HepG2 (cell line): ENCODE data around the gene SCMH1. TPM values are rescaled to one million over a fixed set of nuclear protein-coding genes. Genes with fewer than 3 reads are reported as not detected.

ENCODE experiments used
- BCLAF1 ChIP-seq: fragments of 450-650 bp; IDR thresholded peaks from 2 replicates; pipeline ENCODE4 v1.6.1; 2017; ENCODE audit warnings: mild to moderate bottlenecking
- CCAR2 ChIP-seq: fragments of 200-400 bp; formaldehyde crosslinking; optimal IDR thresholded peaks from 2 replicates; pipeline ENCODE3; 2018; ENCODE audit warnings: low read depth, mild to moderate bottlenecking, low read length, moderate library complexity
- CREB1 ChIP-seq, 2 experiments: fragments of 450-650 bp in 1 of 2; IDR thresholded peaks; 2 replicates each; pipeline ENCODE4 v1.6.1; 2016 to 2017; ENCODE audit warnings: control low read depth in 1 of 2, mild to moderate bottlenecking in 1 of 2, missing compliant biosample characterization in 1 of 2, missing genetic modification characterization in 1 of 2
- CTCF ChIP-seq: sonication (generic); formaldehyde crosslinking; IDR thresholded peaks from 2 replicates; pipeline ENCODE4 v1.5.0; 2020; ENCODE audit warnings: mild to moderate bottlenecking, missing genetic modification reagents, moderate library complexity
- ELK4 ChIP-seq: sonication (generic); formaldehyde crosslinking; IDR thresholded peaks from 2 replicates; pipeline ENCODE4 v1.9.0; 2021; ENCODE audit warnings: missing genetic modification reagents, borderline replicate concordance
- FOXA3 ChIP-seq: IDR thresholded peaks from 2 replicates; pipeline ENCODE4 v1.6.1; 2016; ENCODE audit warnings: missing genetic modification reagents, missing compliant biosample characterization
- MED1 ChIP-seq: sonication (generic); formaldehyde crosslinking; IDR thresholded peaks from 2 replicates; pipeline ENCODE4 v1.4.0; 2020; ENCODE audit warnings: missing genetic modification reagents
- MXD4 ChIP-seq: IDR thresholded peaks from 2 replicates; pipeline ENCODE4 v1.6.1; 2016; ENCODE audit warnings: mild to moderate bottlenecking, missing biosample characterization, missing genetic modification reagents
- NCOA5 ChIP-seq: sonication (generic); formaldehyde crosslinking; IDR thresholded peaks from 2 replicates; pipeline ENCODE4 v1.4.0; 2020; ENCODE audit warnings: missing genetic modification reagents
- NFIB ChIP-seq: sonication (generic); formaldehyde crosslinking; IDR thresholded peaks from 2 replicates; pipeline ENCODE4 v1.9.0; 2021; ENCODE audit warnings: missing genetic modification reagents, mild to moderate bottlenecking, borderline replicate concordance
- NKX3-1 ChIP-seq: sonication (generic); formaldehyde crosslinking; IDR thresholded peaks from 2 replicates; pipeline ENCODE4 v1.5.0; 2020; ENCODE audit warnings: missing genetic modification reagents
- SALL1 ChIP-seq: sonication (generic); formaldehyde crosslinking; IDR thresholded peaks from 2 replicates; pipeline ENCODE4 v1.8.0; 2022; ENCODE audit warnings: mild to moderate bottlenecking, missing genetic modification reagents
- USF2 ChIP-seq, 2 experiments: sonication (generic) in 1 of 2; formaldehyde crosslinking in 1 of 2; IDR thresholded peaks; 2 replicates each; pipeline versions ENCODE4 v1.5.1 to v1.6.1; 2011 to 2020; ENCODE audit warnings: borderline replicate concordance in 1 of 2, low read depth in 1 of 2, low read length in 1 of 2, mild to moderate bottlenecking in 1 of 2, missing genetic modification reagents in 1 of 2, moderate library complexity in 1 of 2
- ZFX ChIP-seq: sonication (generic); formaldehyde crosslinking; IDR thresholded peaks from 2 replicates; pipeline ENCODE4 v1.4.0; 2020; ENCODE audit warnings: mild to moderate bottlenecking, low read depth, missing genetic modification reagents, moderate library complexity
- ZNF263 ChIP-seq: sonication (generic); formaldehyde crosslinking; IDR thresholded peaks from 2 replicates; pipeline ENCODE4 v1.4.0; 2020; ENCODE audit warnings: missing genetic modification reagents
- ZNF326 ChIP-seq: sonication (generic); formaldehyde crosslinking; IDR thresholded peaks from 2 replicates; pipeline ENCODE4 v1.4.0; 2020; ENCODE audit warnings: missing genetic modification reagents, borderline replicate concordance
- ZNF432 ChIP-seq: sonication (generic); formaldehyde crosslinking; IDR thresholded peaks from 2 replicates; pipeline ENCODE4 v1.5.0; 2020; ENCODE audit warnings: missing genetic modification reagents, mild to moderate bottlenecking, borderline replicate concordance
- ZNF496 ChIP-seq: sonication (generic); formaldehyde crosslinking; IDR thresholded peaks from 2 replicates; pipeline ENCODE4 v1.8.1; 2023; ENCODE audit warnings: mild to moderate bottlenecking, moderate library complexity, missing genetic modification reagents; ENCODE audit not compliant: insufficient replicate concordance
- polyA plus RNA-seq, 8 experiments: library from polyadenylated mRNA; depleted of rRNA in 3 of 8; stranded (reverse) in 7 of 8; unstranded in 1 of 8; fragments of >200 nt; fragmentation: Illumina TruSeq in 4 of 8; extraction: Trizol in 4 of 8; gene quantifications; 2 replicates each; pipeline versions ENCODE4 v1.2.1 to v1.2.3, GENCODE V29; 2011 to 2016; ENCODE audit warnings: low read depth in 4 of 8, missing spikeins in 1 of 8, mixed read lengths in 1 of 8; ENCODE audit not compliant: insufficient read depth in 1 of 8
- total RNA-seq, 5 experiments: library from RNA; depleted of rRNA; stranded (reverse); fragments of >200 nt; fragmentation: Illumina TruSeq; extraction: Trizol; gene quantifications; 2 replicates each; pipeline ENCODE4 v1.2.3, GENCODE V29; 2016; ENCODE audit warnings: low read depth in 1 of 5
- TF ChIP-seq, protein P1 (sequence below): sonication (generic); formaldehyde crosslinking; conservative IDR thresholded peaks from 2 replicates; pipeline ENCODE4 v1.8.0; 2022; ENCODE audit warnings: low read depth, missing genetic modification reagents

SCMH1 gene
- total and polyA plus RNA-seq, 2 of the 13 experiments (the other 11 are each of a cell fraction or from before 2014, with no cell fraction given), result 41.8 to 52.6 TPM

- TF ChIP-seq FOXA3 (CRISPR knock-in tag) (no peak; the same call in 1 of the 2 replicates), MXD4 (CRISPR knock-in tag) (no peak; the same call in 1 of the 2 replicates), NCOA5 (no peak), NFIB (CRISPR knock-in tag) (no peak), CREB1 (IDR thresholded peaks at IDR 0.05) (no peak), CREB1 (CRISPR knock-in tag; IDR thresholded peaks at IDR 0.05) (peak; percentile 52; the same call in 1 of the 2 replicates), MED1 (peak; percentile 18; the same call in 1 of the 2 replicates), SALL1 (CRISPR knock-in tag) (0 out of 2 replicates have a peak, but pooled peaks have one; percentile 14), BCLAF1 (no peak), CTCF (CRISPR knock-in tag) (peak; percentile 59), ZNF263 (0 out of 2 replicates have a peak, but pooled peaks have one; percentile 12), ZFX (CRISPR knock-in tag) (peak; percentile 34; the same call in 1 of the 2 replicates), ZNF432 (CRISPR knock-in tag) (no peak), ZNF326 (CRISPR knock-in tag) (no peak), CCAR2 (no peak), ELK4 (CRISPR knock-in tag) (no peak), USF2 (IDR thresholded peaks at IDR 0.05; ENCODE audit: low read depth, low read length) (peak; percentile 71), USF2 (CRISPR knock-in tag; IDR thresholded peaks at IDR 0.05; ENCODE audit: borderline replicate concordance) (no peak; the same call in 1 of the 2 replicates), ZNF496 (CRISPR knock-in tag) (no peak), NKX3-1 (CRISPR knock-in tag) (no peak)
- TF ChIP-seq, protein P1, sequence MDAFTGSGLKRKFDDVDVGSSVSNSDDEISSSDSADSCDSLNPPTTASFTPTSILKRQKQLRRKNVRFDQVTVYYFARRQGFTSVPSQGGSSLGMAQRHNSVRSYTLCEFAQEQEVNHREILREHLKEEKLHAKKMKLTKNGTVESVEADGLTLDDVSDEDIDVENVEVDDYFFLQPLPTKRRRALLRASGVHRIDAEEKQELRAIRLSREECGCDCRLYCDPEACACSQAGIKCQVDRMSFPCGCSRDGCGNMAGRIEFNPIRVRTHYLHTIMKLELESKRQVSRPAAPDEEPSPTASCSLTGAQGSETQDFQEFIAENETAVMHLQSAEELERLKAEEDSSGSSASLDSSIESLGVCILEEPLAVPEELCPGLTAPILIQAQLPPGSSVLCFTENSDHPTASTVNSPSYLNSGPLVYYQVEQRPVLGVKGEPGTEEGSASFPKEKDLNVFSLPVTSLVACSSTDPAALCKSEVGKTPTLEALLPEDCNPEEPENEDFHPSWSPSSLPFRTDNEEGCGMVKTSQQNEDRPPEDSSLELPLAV, result no peak
Measured at GRCh38 chr1:41003640-41004220, 238.4 kb downstream of the SCMH1 start (continued).
